HG03520 (cell line): ENCODE results near the gene CHST3.

ENCODE experiments used
- ATAC-seq: cut with Tn5 transposase; IDR thresholded peaks from one replicate; pipeline ENCODE4 v1.9.1; 2021; ENCODE audit warnings: mild to moderate bottlenecking, moderate library complexity; ENCODE audit not compliant: unreplicated experiment

The CHST3 gene

GRCh38 chr10:72009425-72010081 is 45.4 kb downstream of the CHST3 start:
- no peak for ATAC-seq

GRCh38 chr10:72010234-72010973 is 46.2 kb downstream of the CHST3 start:
- ATAC-seq = no peak

GRCh38 chr10:72011016-72011415 is 46.8 kb downstream of the CHST3 start:
- no peak for ATAC-seq

GRCh38 chr10:72011468-72011867 is 47.3 kb downstream of the CHST3 start:
- ATAC-seq = no peak

GRCh38 chr10:72011976-72012512 is 47.8 kb downstream of the CHST3 start:
- no peak for ATAC-seq

- ATAC-seq = no peak
These were observed 48.6 kb downstream of the CHST3 start for GRCh38 chr10:72012796-72013195.

- no peak for ATAC-seq
These were observed 49.2 kb downstream of the CHST3 start for GRCh38 chr10:72013202-72013945.

GRCh38 chr10:72014197-72014596 is 50.0 kb downstream of the CHST3 start:
- no peak for ATAC-seq

- ATAC-seq = no peak
These were observed 50.7 kb downstream of the CHST3 start for GRCh38 chr10:72014785-72015480.

GRCh38 chr10:72015841-72016240 is 51.6 kb downstream of the CHST3 start:
- ATAC-seq = no peak

- ATAC-seq = no peak
These were observed 52.6 kb downstream of the CHST3 start for GRCh38 chr10:72016608-72017300.

- no peak for ATAC-seq
These were observed 55.1 kb downstream of the CHST3 start for GRCh38 chr10:72019085-72019876.

GRCh38 chr10:72020914-72021809 is 57.0 kb downstream of the CHST3 start:
- ATAC-seq = no peak

GRCh38 chr10:72022228-72022627 is 58.0 kb downstream of the CHST3 start:
- ATAC-seq = no peak

- no peak for ATAC-seq
These were observed 60.4 kb downstream of the CHST3 start for GRCh38 chr10:72024596-72024995.

- ATAC-seq = no peak
These were observed 61.2 kb downstream of the CHST3 start for GRCh38 chr10:72025400-72025799.

- no peak for ATAC-seq
These were observed 61.6 kb downstream of the CHST3 start for GRCh38 chr10:72025832-72026231.

GRCh38 chr10:72026278-72027111 is 62.3 kb downstream of the CHST3 start:
- ATAC-seq = no peak
